HepG2 (cell line): Measurements from ENCODE around the gene EIF4A3. TPM values are rescaled to one million over a fixed set of nuclear protein-coding genes. Genes with fewer than 3 reads are reported as not detected.

Experiments used
- ATRX ChIP-seq: sonication (generic); formaldehyde crosslinking; IDR thresholded peaks from 2 replicates; pipeline ENCODE4 v1.4.0; 2020; ENCODE audit warnings: missing genetic modification reagents, borderline replicate concordance
- BRCA1 ChIP-seq: sonication (generic); formaldehyde crosslinking; IDR thresholded peaks from 2 replicates; pipeline ENCODE4 v1.4.0; 2020; ENCODE audit warnings: missing genetic modification reagents
- CC2D1A ChIP-seq: sonication (generic); formaldehyde crosslinking; IDR thresholded peaks from 2 replicates; pipeline ENCODE4 v1.8.1; 2023; ENCODE audit warnings: mild to moderate bottlenecking, missing genetic modification reagents
- HMGXB3 ChIP-seq: sonication (generic); formaldehyde crosslinking; IDR thresholded peaks from 2 replicates; pipeline ENCODE4 v1.4.0; 2020; ENCODE audit warnings: missing genetic modification reagents, borderline replicate concordance
- MBNL3 ChIP-seq: fragments of 250-450 bp; sonication (Bioruptor Pico); conservative IDR thresholded peaks from 2 replicates; pipeline ENCODE4 v1.8.0; 2022; ENCODE audit warnings: mild to moderate bottlenecking, inconsistent platforms
- MYNN ChIP-seq: sonication (generic); formaldehyde crosslinking; IDR thresholded peaks from 2 replicates; pipeline ENCODE4 v1.4.0; 2020; ENCODE audit warnings: mild to moderate bottlenecking, low read depth, missing genetic modification reagents
- TAF15 ChIP-seq: fragments of 200-400 bp; formaldehyde crosslinking; IDR thresholded peaks from one replicate; pipeline ENCODE4 v1.6.1; 2018; ENCODE audit warnings: mild to moderate bottlenecking, low read depth, low read length; ENCODE audit not compliant: poor library complexity, severe bottlenecking
- TSC22D2 ChIP-seq: sonication (generic); formaldehyde crosslinking; IDR thresholded peaks from 2 replicates; pipeline ENCODE4 v1.5.1; 2020; ENCODE audit warnings: missing genetic modification reagents, mild to moderate bottlenecking, borderline replicate concordance
- ZBTB3 ChIP-seq: sonication (generic); formaldehyde crosslinking; IDR thresholded peaks from 2 replicates; pipeline ENCODE4 v1.4.0; 2020; ENCODE audit warnings: low read depth, mild to moderate bottlenecking, moderate library complexity, missing genetic modification reagents, borderline replicate concordance
- ZNF557 ChIP-seq: sonication (generic); formaldehyde crosslinking; IDR thresholded peaks from 2 replicates; pipeline ENCODE4 v1.4.0; 2020; ENCODE audit warnings: missing genetic modification reagents
- ZNF589 ChIP-seq: sonication (generic); formaldehyde crosslinking; conservative IDR thresholded peaks from 2 replicates; pipeline ENCODE4 v1.8.0; 2022; ENCODE audit warnings: mild to moderate bottlenecking, moderate library complexity, missing genetic modification reagents
- ZNF790 ChIP-seq: sonication (generic); formaldehyde crosslinking; IDR thresholded peaks from 2 replicates; pipeline ENCODE4 v1.8.0; 2022; ENCODE audit warnings: missing genetic modification reagents, mild to moderate bottlenecking, borderline replicate concordance
- polyA plus RNA-seq, 8 experiments: library from polyadenylated mRNA; depleted of rRNA in 3 of 8; stranded (reverse) in 7 of 8; unstranded in 1 of 8; fragments of >200 nt; fragmentation: Illumina TruSeq in 4 of 8; extraction: Trizol in 4 of 8; gene quantifications; 2 replicates each; pipeline versions ENCODE4 v1.2.1 to v1.2.3, GENCODE V29; 2011 to 2016; ENCODE audit warnings: low read depth in 4 of 8, missing spikeins in 1 of 8, mixed read lengths in 1 of 8; ENCODE audit not compliant: insufficient read depth in 1 of 8
- total RNA-seq, 5 experiments: library from RNA; depleted of rRNA; stranded (reverse); fragments of >200 nt; fragmentation: Illumina TruSeq; extraction: Trizol; gene quantifications; 2 replicates each; pipeline ENCODE4 v1.2.3, GENCODE V29; 2016; ENCODE audit warnings: low read depth in 1 of 5
- TF ChIP-seq, protein P1 (sequence below): sonication (generic); formaldehyde crosslinking; IDR thresholded peaks from 2 replicates; pipeline ENCODE4 v1.5.0; 2020; ENCODE audit warnings: mild to moderate bottlenecking, missing genetic modification reagents
- TF ChIP-seq, protein P2 (sequence below): sonication (generic); formaldehyde crosslinking; conservative IDR thresholded peaks from 2 replicates; pipeline ENCODE4 v1.4.0; 2020; ENCODE audit warnings: mild to moderate bottlenecking, missing genetic modification reagents, moderate library complexity
- TF ChIP-seq, protein P3 (sequence below): sonication (generic); formaldehyde crosslinking; IDR thresholded peaks from 2 replicates; pipeline ENCODE4 v1.8.1; 2023; ENCODE audit warnings: missing genetic modification reagents, mild to moderate bottlenecking, borderline replicate concordance

Gene EIF4A3
- total and polyA plus RNA-seq, 2 of the 13 experiments (the other 11 are each of a cell fraction or from before 2014, with no cell fraction given), result 145 to 187 TPM

DNA sequence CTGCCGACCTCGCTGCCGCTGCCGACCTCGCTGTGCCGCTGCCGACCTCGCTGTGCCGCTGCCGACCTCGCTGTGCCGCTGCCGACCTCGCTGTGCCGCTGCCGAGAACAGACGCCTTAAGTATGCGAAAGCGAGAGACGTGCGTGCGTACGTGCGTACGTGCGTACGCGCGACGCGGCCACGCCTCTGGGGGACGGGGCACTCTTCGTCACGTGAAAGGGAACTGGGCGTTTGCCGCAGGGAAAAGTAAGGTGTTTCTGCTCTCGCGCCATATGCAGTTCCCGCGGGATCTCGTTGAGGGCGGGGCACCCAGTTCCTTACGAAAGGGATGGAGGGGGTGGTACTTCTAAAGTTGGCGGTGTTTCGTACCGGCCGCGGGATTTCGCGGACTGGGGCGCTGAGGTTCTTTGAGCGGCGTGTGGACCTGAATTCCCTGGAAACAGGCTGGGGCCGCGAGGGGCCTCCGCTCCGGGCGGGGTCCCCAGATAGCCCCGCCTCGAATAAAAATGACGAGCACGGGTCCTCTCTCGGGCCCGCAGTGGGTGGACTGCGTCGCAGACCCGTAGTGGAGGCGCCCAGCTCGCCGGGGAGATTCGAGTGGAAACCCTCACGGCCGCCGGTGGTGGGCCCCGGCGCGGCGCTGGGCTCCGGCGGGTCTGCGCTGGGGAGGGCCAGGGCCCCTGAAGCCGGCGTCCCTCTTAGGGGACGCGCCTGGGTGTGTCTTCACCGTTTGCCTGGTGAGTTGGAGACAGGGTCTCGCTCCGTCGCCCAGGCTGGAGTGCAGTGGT, at the start of gene EIF4A3 (continued):
- TF ChIP-seq, protein P1, sequence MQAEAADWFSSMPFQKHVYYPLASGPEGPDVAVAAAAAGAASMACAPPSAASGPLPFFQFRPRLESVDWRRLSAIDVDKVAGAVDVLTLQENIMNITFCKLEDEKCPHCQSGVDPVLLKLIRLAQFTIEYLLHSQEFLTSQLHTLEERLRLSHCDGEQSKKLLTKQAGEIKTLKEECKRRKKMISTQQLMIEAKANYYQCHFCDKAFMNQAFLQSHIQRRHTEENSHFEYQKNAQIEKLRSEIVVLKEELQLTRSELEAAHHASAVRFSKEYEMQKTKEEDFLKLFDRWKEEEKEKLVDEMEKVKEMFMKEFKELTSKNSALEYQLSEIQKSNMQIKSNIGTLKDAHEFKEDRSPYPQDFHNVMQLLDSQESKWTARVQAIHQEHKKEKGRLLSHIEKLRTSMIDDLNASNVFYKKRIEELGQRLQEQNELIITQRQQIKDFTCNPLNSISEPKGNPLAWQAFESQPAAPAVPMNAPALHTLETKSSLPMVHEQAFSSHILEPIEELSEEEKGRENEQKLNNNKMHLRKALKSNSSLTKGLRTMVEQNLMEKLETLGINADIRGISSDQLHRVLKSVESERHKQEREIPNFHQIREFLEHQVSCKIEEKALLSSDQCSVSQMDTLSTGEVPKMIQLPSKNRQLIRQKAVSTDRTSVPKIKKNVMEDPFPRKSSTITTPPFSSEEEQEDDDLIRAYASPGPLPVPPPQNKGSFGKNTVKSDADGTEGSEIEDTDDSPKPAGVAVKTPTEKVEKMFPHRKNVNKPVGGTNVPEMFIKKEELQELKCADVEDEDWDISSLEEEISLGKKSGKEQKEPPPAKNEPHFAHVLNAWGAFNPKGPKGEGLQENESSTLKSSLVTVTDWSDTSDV (CRISPR knock-in tag), result peak; percentile 62; the same call in 1 of the 2 replicates
- TF ChIP-seq ATRX (CRISPR knock-in tag) (no peak), BRCA1 (CRISPR knock-in tag) (0 out of 2 replicates have a peak, but pooled peaks have one; percentile 65), MBNL3 (CRISPR knock-in tag) (no peak), TSC22D2 (CRISPR knock-in tag) (peak; percentile 65), MYNN (CRISPR knock-in tag) (0 out of 2 replicates have a peak, but pooled peaks have one; percentile 59), ZNF589 (CRISPR knock-in tag) (peak; percentile 55), ZBTB3 (CRISPR knock-in tag) (peak; percentile 90; the same call in 1 of the 2 replicates), TAF15 (no peak), CC2D1A (CRISPR knock-in tag) (no peak), HMGXB3 (CRISPR knock-in tag) (peak; percentile 73; the same call in 1 of the 2 replicates), ZNF557 (CRISPR knock-in tag) (no peak; the same call in 1 of the 2 replicates), ZNF790 (peak; percentile 98; the same call in 1 of the 2 replicates)
- TF ChIP-seq, protein P2, sequence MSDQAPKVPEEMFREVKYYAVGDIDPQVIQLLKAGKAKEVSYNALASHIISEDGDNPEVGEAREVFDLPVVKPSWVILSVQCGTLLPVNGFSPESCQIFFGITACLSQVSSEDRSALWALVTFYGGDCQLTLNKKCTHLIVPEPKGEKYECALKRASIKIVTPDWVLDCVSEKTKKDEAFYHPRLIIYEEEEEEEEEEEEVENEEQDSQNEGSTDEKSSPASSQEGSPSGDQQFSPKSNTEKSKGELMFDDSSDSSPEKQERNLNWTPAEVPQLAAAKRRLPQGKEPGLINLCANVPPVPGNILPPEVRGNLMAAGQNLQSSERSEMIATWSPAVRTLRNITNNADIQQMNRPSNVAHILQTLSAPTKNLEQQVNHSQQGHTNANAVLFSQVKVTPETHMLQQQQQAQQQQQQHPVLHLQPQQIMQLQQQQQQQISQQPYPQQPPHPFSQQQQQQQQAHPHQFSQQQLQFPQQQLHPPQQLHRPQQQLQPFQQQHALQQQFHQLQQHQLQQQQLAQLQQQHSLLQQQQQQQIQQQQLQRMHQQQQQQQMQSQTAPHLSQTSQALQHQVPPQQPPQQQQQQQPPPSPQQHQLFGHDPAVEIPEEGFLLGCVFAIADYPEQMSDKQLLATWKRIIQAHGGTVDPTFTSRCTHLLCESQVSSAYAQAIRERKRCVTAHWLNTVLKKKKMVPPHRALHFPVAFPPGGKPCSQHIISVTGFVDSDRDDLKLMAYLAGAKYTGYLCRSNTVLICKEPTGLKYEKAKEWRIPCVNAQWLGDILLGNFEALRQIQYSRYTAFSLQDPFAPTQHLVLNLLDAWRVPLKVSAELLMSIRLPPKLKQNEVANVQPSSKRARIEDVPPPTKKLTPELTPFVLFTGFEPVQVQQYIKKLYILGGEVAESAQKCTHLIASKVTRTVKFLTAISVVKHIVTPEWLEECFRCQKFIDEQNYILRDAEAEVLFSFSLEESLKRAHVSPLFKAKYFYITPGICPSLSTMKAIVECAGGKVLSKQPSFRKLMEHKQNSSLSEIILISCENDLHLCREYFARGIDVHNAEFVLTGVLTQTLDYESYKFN, result peak; percentile 55
- TF ChIP-seq, protein P3, sequence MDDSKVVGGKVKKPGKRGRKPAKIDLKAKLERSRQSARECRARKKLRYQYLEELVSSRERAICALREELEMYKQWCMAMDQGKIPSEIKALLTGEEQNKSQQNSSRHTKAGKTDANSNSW, result peak; percentile 28; the same call in 1 of the 2 replicates
